Measurements from ENCODE around the gene SLC35A4. TPM values are rescaled to one million over a fixed set of nuclear protein-coding genes. Genes with fewer than 3 reads are reported as not detected.
"Not testable (repeated sequence)": the region's sequence is repeated elsewhere in the genome, so short reads cannot be mapped to it uniquely, and the experiment has no call there.

Gene SLC35A4
- total and polyA plus RNA-seq, 7 experiments from 2014 or later, result 40.4 to 142 (median 52.7) TPM

DNA sequence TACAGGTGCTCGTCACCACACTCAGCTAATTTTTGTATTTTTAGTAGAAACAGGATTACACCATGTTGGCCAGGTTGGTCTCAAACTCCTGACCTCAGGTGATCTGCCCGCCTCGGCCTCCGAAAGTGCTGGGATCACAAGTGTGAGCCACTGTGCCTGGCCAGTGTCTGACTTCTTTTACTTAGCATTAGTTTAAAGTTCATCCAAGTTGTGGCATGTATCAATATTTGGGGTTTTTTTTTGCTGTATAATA lies 38.7 kb downstream of the SLC35A4 start:
- DNase-seq; intact Hi-C loops (cut with micrococcal nuclease); H3K27me3 Mint-ChIP-seq; H3K27ac ChIP-seq (ENCODE audit: low read depth, low read length); H3K36me3 ChIP-seq (ENCODE audit: control insufficient read depth in 2 of 3, insufficient read depth in 3 of 3, low read length in 3 of 3); H3K9me3 Mint-ChIP-seq; H3K27ac Mint-ChIP-seq; ATAC-seq; H3K4me1 ChIP-seq (ENCODE audit: control insufficient read depth in 2 of 2, insufficient read depth in 2 of 2, low read length in 2 of 2); H3K9me3 ChIP-seq (ENCODE audit: control insufficient read depth in 2 of 3, low read length in 3 of 3); H3K4me1 Mint-ChIP-seq; H3K27me3 ChIP-seq (ENCODE audit: control insufficient read depth in 2 of 2, insufficient read depth in 2 of 2, low read length in 2 of 2); H3K36me3 Mint-ChIP-seq; CTCF ChIA-PET; H3K4me3 Mint-ChIP-seq; H3K4me3 ChIP-seq (ENCODE audit: low read length): not testable (repeated sequence)
- POLR2A ChIA-PET, result interaction anchor here (0.6 kb wide), 1 partner anchor 31 kb away, joined by 3 read pairs; no protein-coding TSS in a partner anchor

DNA sequence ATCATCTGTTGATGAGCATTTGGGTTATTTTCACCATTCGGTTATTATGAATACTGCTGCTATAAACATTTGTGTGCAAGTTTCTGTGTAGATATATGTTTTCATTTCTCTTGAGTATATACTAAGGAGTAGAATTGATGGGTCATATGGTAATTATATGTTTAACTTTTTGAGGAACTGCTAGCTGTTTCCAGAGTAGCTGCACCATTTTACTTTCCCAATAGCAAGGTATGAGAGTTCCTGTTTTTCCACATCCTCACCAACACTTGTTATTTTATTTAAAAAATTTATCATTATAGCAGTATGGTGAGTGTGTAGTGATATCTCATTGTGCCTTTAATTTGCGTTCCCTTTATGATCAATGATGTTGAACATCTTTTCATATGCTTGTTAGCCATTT lies 39.1 kb downstream of the SLC35A4 start:
- intact Hi-C loops (cut with micrococcal nuclease), result no loop called here
- H3K27ac ChIP-seq (ENCODE audit: low read depth, low read length), result no peak overlapping the region
- no peaks in the 10 kb centered on the region for H3K4me1 ChIP-seq (ENCODE audit: control insufficient read depth in 2 of 2, insufficient read depth in 2 of 2, low read length in 2 of 2)
- no peak for DNase-seq
- H3K4me3 Mint-ChIP-seq, result no peak overlapping the region
- no peaks in the 10 kb centered on the region for H3K9me3 ChIP-seq (ENCODE audit: control insufficient read depth in 2 of 3, low read length in 3 of 3)
- no peak for ATAC-seq
- H3K27me3 Mint-ChIP-seq, result peaks cover 0 to 10% (median 0%) of the 10 kb centered on the region in 5 donors
- no peaks in the 10 kb centered on the region for H3K36me3 Mint-ChIP-seq
- CTCF ChIA-PET, result no interaction called here
- no peaks in the 10 kb centered on the region for H3K36me3 ChIP-seq (ENCODE audit: control insufficient read depth in 2 of 3, insufficient read depth in 3 of 3, low read length in 3 of 3)
- no peak overlapping the region for H3K27ac Mint-ChIP-seq
- H3K4me1 Mint-ChIP-seq, result peaks cover 0 to 1% (median 0%) of the 10 kb centered on the region in 7 donors
- peaks cover 0 to 1% (median 0%) of the 10 kb centered on the region in 11 donors for H3K9me3 Mint-ChIP-seq
- POLR2A ChIA-PET, result interaction anchor here (0.6 kb wide), 1 partner anchor 30 kb away, joined by 3 read pairs; no protein-coding TSS in a partner anchor
- no peaks in the 10 kb centered on the region for H3K27me3 ChIP-seq (ENCODE audit: control insufficient read depth in 2 of 2, insufficient read depth in 2 of 2, low read length in 2 of 2)
- no peak overlapping the region for H3K4me3 ChIP-seq (ENCODE audit: low read length)

DNA sequence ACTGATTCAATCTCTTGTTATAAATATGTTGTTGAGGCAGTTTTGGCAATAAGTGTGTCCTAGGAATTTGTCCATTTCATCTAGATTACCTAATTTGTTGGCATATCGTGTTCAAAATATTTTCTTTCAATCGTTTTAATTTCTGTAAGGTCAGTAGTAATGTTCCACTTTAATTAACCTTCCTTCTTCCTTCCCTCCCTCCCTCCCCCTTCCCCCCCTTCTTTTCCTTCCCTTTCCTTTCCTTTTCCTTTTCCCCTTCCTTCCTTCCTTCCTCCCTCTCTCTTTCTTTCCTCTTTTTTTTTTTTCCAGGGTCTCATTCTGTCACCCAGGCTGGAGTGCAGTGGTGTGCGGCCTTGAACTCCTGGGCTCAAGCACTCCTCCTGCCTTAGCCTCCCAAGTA lies 41.3 kb downstream of the SLC35A4 start:
- H3K27ac Mint-ChIP-seq, result no peak overlapping the region
- intact Hi-C loops (cut with micrococcal nuclease), result no loop called here
- Histone ChIP-seq H3K4me3 (ENCODE audit: low read length) (no peak overlapping the region), H3K27me3 (ENCODE audit: control insufficient read depth in 2 of 2, insufficient read depth in 2 of 2, low read length in 2 of 2) (no peaks in the 10 kb centered on the region), H3K27ac (ENCODE audit: low read depth, low read length) (no peak overlapping the region), H3K9me3 (ENCODE audit: control insufficient read depth in 2 of 3, low read length in 3 of 3) (no peaks in the 10 kb centered on the region), H3K4me1 (ENCODE audit: control insufficient read depth in 2 of 2, insufficient read depth in 2 of 2, low read length in 2 of 2) (no peaks in the 10 kb centered on the region), H3K36me3 (ENCODE audit: control insufficient read depth in 2 of 3, insufficient read depth in 3 of 3, low read length in 3 of 3) (no peaks in the 10 kb centered on the region)
- ChIA-PET CTCF (no interaction called here), POLR2A (interaction anchor here (0.7 kb wide), 1 partner anchor 36 kb away, joined by 7 read pairs; no protein-coding TSS in a partner anchor)
- no peak for DNase-seq
- no peaks in the 10 kb centered on the region for H3K36me3 Mint-ChIP-seq
- no peak for ATAC-seq
- peaks cover 0 to 12% (median 0%) of the 10 kb centered on the region in 5 donors for H3K27me3 Mint-ChIP-seq
- H3K4me1 Mint-ChIP-seq, result peaks cover 0 to 9% (median 4%) of the 10 kb centered on the region in 7 donors
- peaks cover 0 to 1% (median 0%) of the 10 kb centered on the region in 11 donors for H3K9me3 Mint-ChIP-seq
- no peak overlapping the region for H3K4me3 Mint-ChIP-seq

DNA sequence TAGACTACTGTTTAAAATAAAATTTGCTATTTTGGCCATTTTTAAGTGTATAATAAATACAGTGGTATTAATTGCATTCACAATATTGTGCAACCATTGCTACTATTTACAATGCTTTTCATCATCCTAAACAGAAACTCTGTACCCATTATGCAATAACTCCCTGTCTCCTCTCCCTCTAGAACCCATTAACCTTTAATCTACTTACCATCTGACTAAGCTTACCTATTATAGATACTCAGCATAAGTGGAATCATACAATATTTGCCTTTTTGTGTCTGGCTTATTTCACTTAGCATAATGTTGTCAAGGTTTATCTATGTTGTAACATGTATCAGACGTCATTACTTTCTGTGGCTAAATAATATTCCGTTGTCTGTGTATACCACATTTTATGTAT lies 42.4 kb downstream of the SLC35A4 start:
- no peaks in the 10 kb centered on the region for H3K36me3 ChIP-seq (ENCODE audit: control insufficient read depth in 2 of 3, insufficient read depth in 3 of 3, low read length in 3 of 3)
- Mint-ChIP-seq H3K36me3 (peaks cover 0 to 6% (median 0%) of the 10 kb centered on the region in 5 donors), H3K9me3 (peaks cover 0 to 1% (median 0%) of the 10 kb centered on the region in 11 donors), H3K27ac (no peak overlapping the region), H3K4me3 (no peak overlapping the region), H3K27me3 (peaks cover 0 to 14% (median 4%) of the 10 kb centered on the region in 5 donors), H3K4me1 (peaks cover 0 to 17% (median 12%) of the 10 kb centered on the region in 7 donors)
- intact Hi-C loops (cut with micrococcal nuclease), result no loop called here
- no peak overlapping the region for H3K27ac ChIP-seq (ENCODE audit: low read depth, low read length)
- CTCF ChIA-PET, result no interaction called here
- H3K4me1 ChIP-seq (ENCODE audit: control insufficient read depth in 2 of 2, insufficient read depth in 2 of 2, low read length in 2 of 2), result no peaks in the 10 kb centered on the region
- DNase-seq (no peak), ATAC-seq (peak; percentile 7)
- H3K4me3 ChIP-seq (ENCODE audit: low read length), result no peak overlapping the region
- H3K9me3 ChIP-seq (ENCODE audit: control insufficient read depth in 2 of 3, low read length in 3 of 3), result no peaks in the 10 kb centered on the region
- POLR2A ChIA-PET, result no interaction called here
- H3K27me3 ChIP-seq (ENCODE audit: control insufficient read depth in 2 of 2, insufficient read depth in 2 of 2, low read length in 2 of 2), result no peaks in the 10 kb centered on the region

DNA sequence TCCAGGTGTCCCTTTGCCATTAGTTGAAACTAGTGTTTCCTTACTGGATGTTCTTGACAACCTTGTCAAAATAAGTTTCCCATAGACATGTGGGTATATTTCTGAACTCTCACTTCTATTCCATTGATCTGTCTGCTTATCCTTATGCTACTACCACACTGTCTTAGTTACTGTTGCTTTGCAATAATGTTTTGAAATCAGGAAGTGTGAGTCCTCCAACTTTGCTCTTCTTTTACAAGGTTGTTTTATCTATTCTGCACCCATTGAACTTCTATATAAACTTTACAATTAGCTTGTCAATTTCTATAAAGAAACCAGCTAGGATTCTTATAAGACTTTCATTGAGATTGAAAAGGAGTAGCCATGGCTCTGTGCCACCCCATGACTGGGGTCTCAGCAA lies 44.1 kb downstream of the SLC35A4 start:
- Histone ChIP-seq H3K4me1 (ENCODE audit: control insufficient read depth in 2 of 2, insufficient read depth in 2 of 2, low read length in 2 of 2) (no peaks in the 10 kb centered on the region), H3K4me3 (ENCODE audit: low read length) (no peak overlapping the region), H3K27ac (ENCODE audit: low read depth, low read length) (no peak overlapping the region), H3K36me3 (ENCODE audit: control insufficient read depth in 2 of 3, insufficient read depth in 3 of 3, low read length in 3 of 3) (no peaks in the 10 kb centered on the region), H3K27me3 (ENCODE audit: control insufficient read depth in 2 of 2, insufficient read depth in 2 of 2, low read length in 2 of 2) (no peaks in the 10 kb centered on the region), H3K9me3 (ENCODE audit: control insufficient read depth in 2 of 3, low read length in 3 of 3) (no peaks in the 10 kb centered on the region)
- ATAC-seq (no peak), DNase-seq (no peak)
- intact Hi-C loops (cut with micrococcal nuclease), result no loop called here
- Mint-ChIP-seq H3K27ac (no peak overlapping the region), H3K4me1 (peaks cover 6 to 25% (median 18%) of the 10 kb centered on the region in 7 donors), H3K9me3 (no peaks in the 10 kb centered on the region), H3K4me3 (no peak overlapping the region), H3K36me3 (peaks cover 0 to 6% (median 0%) of the 10 kb centered on the region in 5 donors), H3K27me3 (peaks cover 6 to 17% (median 9%) of the 10 kb centered on the region in 5 donors)
- CTCF ChIA-PET, result no interaction called here
- POLR2A ChIA-PET, result no interaction called here

DNA sequence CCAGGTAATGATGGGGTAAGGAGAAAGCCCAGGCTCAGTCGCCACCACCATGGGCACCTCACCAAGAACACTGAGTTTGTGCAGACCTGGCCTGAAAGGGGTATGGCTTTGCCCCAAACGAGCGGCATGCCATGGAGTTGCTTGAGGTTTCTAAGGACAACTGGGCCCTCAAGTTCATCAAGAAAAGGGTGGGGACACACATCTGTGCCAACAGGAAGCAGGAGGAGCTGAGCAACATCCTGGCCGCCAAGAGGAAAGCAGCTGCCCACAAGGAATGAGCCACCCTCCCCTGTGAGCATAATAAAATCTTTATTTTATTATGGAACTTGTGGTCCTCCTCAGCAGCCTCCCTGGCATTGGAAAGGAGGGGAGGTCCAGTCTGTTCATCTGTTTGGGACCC lies 44.5 kb downstream of the SLC35A4 start:
- DNase-seq, result no peak

DNA sequence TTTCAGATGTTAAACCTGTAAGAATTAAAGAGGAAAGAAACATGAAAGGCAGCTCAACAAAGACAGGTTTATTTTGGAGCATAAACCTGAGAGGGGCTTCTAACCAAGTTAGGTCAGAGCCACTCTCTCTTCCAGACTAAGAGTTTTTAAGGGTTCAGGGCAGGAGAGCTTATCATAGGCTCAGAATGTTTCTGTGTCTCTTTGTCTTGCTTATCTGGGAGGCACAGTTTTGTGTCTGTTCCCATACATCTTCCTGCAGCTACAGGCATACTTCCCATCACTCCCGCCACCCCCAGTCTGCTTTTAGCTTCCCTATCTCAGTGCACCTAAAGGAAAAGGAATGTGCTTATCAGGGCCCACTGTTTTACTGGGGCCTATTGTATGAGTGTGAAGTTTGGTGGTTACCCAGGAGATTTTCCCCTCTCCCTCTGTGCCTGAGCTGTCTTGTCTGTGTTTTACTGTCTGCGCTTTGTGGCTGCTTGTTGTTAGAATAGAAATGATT lies 46.4 kb downstream of the SLC35A4 start:
- H3K27ac Mint-ChIP-seq, result no peak overlapping the region
- H3K4me3 Mint-ChIP-seq, result no peak overlapping the region
- Histone ChIP-seq H3K4me3 (ENCODE audit: low read length) (no peak overlapping the region), H3K27ac (ENCODE audit: low read depth, low read length) (no peak overlapping the region), H3K27me3 (ENCODE audit: control insufficient read depth in 2 of 2, insufficient read depth in 2 of 2, low read length in 2 of 2) (no peaks in the 10 kb centered on the region), H3K4me1 (ENCODE audit: control insufficient read depth in 2 of 2, insufficient read depth in 2 of 2, low read length in 2 of 2) (no peaks in the 10 kb centered on the region), H3K9me3 (ENCODE audit: control insufficient read depth in 2 of 3, low read length in 3 of 3) (no peaks in the 10 kb centered on the region), H3K36me3 (ENCODE audit: control insufficient read depth in 2 of 3, insufficient read depth in 3 of 3, low read length in 3 of 3) (no peaks in the 10 kb centered on the region)
- intact Hi-C loops (cut with micrococcal nuclease), result no loop called here
- no peaks in the 10 kb centered on the region for H3K9me3 Mint-ChIP-seq
- H3K27me3 Mint-ChIP-seq, result peaks cover 6 to 17% (median 9%) of the 10 kb centered on the region in 5 donors
- peaks cover 6 to 25% (median 18%) of the 10 kb centered on the region in 7 donors for H3K4me1 Mint-ChIP-seq
- DNase-seq (no peak), ATAC-seq (no peak)
- ChIA-PET CTCF (no interaction called here), POLR2A (no interaction called here)
- peaks cover 0 to 6% (median 0%) of the 10 kb centered on the region in 5 donors for H3K36me3 Mint-ChIP-seq

More for the DNA sequence above, 44.5 kb downstream of the SLC35A4 start:
- peak; percentile 59 for ATAC-seq
- ChIA-PET POLR2A (no interaction called here), CTCF (no interaction called here)
- Histone ChIP-seq H3K4me3 (ENCODE audit: low read length) (no peak overlapping the region), H3K27me3 (ENCODE audit: control insufficient read depth in 2 of 2, insufficient read depth in 2 of 2, low read length in 2 of 2) (no peaks in the 10 kb centered on the region), H3K9me3 (ENCODE audit: control insufficient read depth in 2 of 3, low read length in 3 of 3) (no peaks in the 10 kb centered on the region), H3K27ac (ENCODE audit: low read depth, low read length) (no peak overlapping the region), H3K4me1 (ENCODE audit: control insufficient read depth in 2 of 2, insufficient read depth in 2 of 2, low read length in 2 of 2) (no peaks in the 10 kb centered on the region), H3K36me3 (ENCODE audit: control insufficient read depth in 2 of 3, insufficient read depth in 3 of 3, low read length in 3 of 3) (no peaks in the 10 kb centered on the region)
- peaks cover 6 to 25% (median 18%) of the 10 kb centered on the region in 7 donors for H3K4me1 Mint-ChIP-seq
- H3K27ac Mint-ChIP-seq, result no peak overlapping the region
- intact Hi-C loops (cut with micrococcal nuclease), result no loop called here
- peaks cover 6 to 17% (median 9%) of the 10 kb centered on the region in 5 donors for H3K27me3 Mint-ChIP-seq
- H3K36me3 Mint-ChIP-seq, result peaks cover 0 to 6% (median 0%) of the 10 kb centered on the region in 5 donors
- H3K9me3 Mint-ChIP-seq, result no peaks in the 10 kb centered on the region
- H3K4me3 Mint-ChIP-seq, result no peak overlapping the region
